Measurements from ENCODE around the gene ARPP21. TPM values are rescaled to one million over a fixed set of nuclear protein-coding genes. Genes with fewer than 3 reads are reported as not detected.

The ARPP21 gene
- total RNA-seq, 4 donors from 2014 or later: under 0.01 to 0.33 (median 0.13) TPM; not detected in 1

DNA sequence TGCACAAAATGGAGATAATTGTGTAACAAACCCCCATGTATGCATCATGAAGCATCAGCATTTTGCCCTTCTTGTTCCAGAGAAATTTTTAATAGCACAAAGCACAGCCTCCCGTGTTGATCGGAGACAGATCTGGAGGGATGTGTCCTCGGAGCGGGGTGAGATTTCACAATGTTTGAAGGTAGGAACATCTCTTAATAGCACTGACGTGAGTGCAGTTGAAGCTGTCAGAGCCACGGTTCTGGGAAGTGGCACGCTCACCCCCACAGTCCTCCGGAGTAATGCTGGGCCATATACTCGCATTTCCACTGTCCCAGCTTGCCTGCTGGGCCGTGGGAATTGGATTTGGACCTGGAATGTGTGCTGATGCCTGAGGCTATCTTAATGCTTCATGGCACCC lies 24.1 kb downstream of the ARPP21 start:
- H3K4me1 ChIP-seq: peaks cover 6 to 16% (median 10%) of the 10 kb centered on the region in 4 donors
- no peaks in the 10 kb centered on the region for H3K27me3 ChIP-seq
- H3K27ac ChIP-seq (replicated peaks in 1 of 4): no peak overlapping the region
- 66% methylated on average over 10 of the region's 10 CpGs for WGBS
- no peak for DNase-seq (ENCODE audit: extremely low spot score)
- no peaks in the 10 kb centered on the region for H3K9me3 ChIP-seq
- TF ChIP-seq POLR2AphosphoS5 (IDR thresholded peaks at IDR 0.05): peak in 1 of 2 donors; percentile 25
- no peak for TF ChIP-seq EP300 (IDR thresholded peaks at IDR 0.05)
- no peaks in the 10 kb centered on the region for H3K36me3 ChIP-seq
- H3K4me3 ChIP-seq: no peak overlapping the region
- intact Hi-C loops (cut with DNase I): no loop called here

DNA sequence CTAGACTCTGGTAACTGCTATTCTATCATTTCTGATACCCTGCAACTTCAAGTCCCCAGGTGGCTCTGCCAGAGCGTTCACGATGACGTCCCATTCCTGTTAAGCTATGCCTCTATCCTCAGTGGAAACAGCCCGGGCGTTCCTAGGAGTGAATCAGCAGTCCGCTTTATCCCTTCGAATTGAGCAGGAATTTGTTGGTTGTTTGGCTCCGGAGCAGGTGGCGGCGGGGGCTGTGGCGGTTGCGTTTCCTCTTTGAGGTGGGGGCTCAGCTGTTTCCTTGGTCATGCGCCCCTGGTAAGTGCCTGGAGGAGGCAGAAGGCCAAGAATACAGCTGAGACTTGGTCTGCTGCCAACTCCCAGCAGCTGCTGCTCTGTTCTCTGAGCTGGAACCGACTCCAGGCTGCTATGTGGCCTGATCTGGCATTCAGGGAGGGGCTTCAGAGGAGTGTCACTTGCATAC lies 25.2 kb downstream of the ARPP21 start:
- no peaks in the 10 kb centered on the region for H3K27me3 ChIP-seq

DNA sequence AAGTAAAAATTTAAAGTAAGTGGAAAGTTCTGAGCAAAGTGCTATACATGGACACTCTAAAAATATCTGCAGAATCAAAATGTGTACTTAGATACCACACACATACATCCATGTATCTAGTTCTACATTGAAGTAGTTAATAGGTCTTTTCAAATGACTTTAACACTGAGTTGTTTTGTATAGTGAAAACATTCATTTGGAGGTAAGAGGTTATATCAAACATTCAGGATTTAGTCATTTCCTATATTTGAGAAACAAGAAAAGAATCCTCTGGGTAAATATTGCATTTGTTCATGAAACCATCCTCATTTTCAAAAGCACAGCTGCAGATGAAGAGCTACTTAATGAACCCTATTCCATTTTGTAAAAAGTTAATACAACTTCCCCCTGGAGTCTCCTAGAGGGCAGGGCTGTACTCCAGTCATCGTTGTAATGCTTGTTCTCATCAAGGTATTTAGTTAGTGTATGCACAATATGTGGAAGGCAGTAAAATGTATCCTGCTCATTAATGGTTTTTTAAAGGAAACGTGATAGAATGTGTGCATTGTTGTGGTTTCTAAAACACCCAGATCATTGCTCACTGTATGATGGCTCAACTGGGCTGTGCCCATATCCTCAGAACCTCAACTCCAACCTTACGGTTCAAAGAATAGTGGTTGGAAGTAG lies 26.2 kb downstream of the ARPP21 start:
- DNase-seq (ENCODE audit: extremely low spot score): no peak
- intact Hi-C loops (cut with DNase I): no loop called here
- no peak overlapping the region for H3K27ac ChIP-seq (replicated peaks in 1 of 4)
- H3K9me3 ChIP-seq: no peaks in the 10 kb centered on the region
- TF ChIP-seq, protein P1, sequence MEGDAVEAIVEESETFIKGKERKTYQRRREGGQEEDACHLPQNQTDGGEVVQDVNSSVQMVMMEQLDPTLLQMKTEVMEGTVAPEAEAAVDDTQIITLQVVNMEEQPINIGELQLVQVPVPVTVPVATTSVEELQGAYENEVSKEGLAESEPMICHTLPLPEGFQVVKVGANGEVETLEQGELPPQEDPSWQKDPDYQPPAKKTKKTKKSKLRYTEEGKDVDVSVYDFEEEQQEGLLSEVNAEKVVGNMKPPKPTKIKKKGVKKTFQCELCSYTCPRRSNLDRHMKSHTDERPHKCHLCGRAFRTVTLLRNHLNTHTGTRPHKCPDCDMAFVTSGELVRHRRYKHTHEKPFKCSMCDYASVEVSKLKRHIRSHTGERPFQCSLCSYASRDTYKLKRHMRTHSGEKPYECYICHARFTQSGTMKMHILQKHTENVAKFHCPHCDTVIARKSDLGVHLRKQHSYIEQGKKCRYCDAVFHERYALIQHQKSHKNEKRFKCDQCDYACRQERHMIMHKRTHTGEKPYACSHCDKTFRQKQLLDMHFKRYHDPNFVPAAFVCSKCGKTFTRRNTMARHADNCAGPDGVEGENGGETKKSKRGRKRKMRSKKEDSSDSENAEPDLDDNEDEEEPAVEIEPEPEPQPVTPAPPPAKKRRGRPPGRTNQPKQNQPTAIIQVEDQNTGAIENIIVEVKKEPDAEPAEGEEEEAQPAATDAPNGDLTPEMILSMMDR (IDR thresholded peaks at IDR 0.05): no peak
- no peak for TF ChIP-seq POLR2AphosphoS5 (IDR thresholded peaks at IDR 0.05)
- TF ChIP-seq POLR2A (IDR thresholded peaks at IDR 0.05; ENCODE audit: low read depth): no peak
- TF ChIP-seq EP300 (IDR thresholded peaks at IDR 0.05): no peak
- no peaks in the 10 kb centered on the region for H3K36me3 ChIP-seq
- no peaks in the 10 kb centered on the region for H3K27me3 ChIP-seq
- H3K4me1 ChIP-seq: peaks cover 6 to 16% (median 10%) of the 10 kb centered on the region in 4 donors
- no peak overlapping the region for H3K4me3 ChIP-seq
- 54% methylated on average over 3 of the region's 3 CpGs for whole genome bisulfite sequencing

More for the DNA sequence above, 25.2 kb downstream of the ARPP21 start:
- Histone ChIP-seq H3K27ac (replicated peaks in 1 of 4) (no peak overlapping the region), H3K4me3 (peak overlapping the region; percentile 22 to 43 (median 30)), H3K4me1 (peaks cover 6 to 16% (median 10%) of the 10 kb centered on the region in 4 donors), H3K36me3 (no peaks in the 10 kb centered on the region), H3K9me3 (no peaks in the 10 kb centered on the region)
- TF ChIP-seq, protein P1 (IDR thresholded peaks at IDR 0.05): no peak
- intact Hi-C loops (cut with DNase I): no loop called here
- WGBS: 8% methylated on average over 8 of the region's 14 CpGs
- DNase-seq (ENCODE audit: extremely low spot score): no peak

DNA sequence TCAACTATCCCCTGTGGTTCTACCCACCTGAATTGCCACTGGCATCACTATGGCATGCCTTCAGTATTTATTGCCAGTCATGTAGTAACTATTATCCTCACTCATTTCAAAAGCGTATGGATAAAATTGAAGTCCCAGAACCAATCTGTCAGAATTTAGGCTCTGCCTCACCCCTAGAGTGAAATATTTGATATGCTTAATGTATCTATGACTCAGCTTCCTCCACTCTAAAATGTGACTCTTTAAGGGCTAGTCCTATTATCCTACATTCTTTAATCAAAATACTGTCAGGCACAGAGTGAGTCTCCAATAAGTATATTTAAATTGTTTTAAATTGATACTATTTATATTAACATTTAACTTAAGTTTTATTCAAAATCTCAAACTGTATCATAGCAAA lies 27.6 kb downstream of the ARPP21 start:
- H3K4me1 ChIP-seq: peaks cover 6 to 16% (median 10%) of the 10 kb centered on the region in 4 donors
- no peak for TF ChIP-seq POLR2AphosphoS5 (IDR thresholded peaks at IDR 0.05)
- TF ChIP-seq POLR2A (IDR thresholded peaks at IDR 0.05; ENCODE audit: low read depth): no peak
- TF ChIP-seq, protein P1 (IDR thresholded peaks at IDR 0.05): no peak
- TF ChIP-seq EP300 (IDR thresholded peaks at IDR 0.05): no peak
- no peaks in the 10 kb centered on the region for H3K27me3 ChIP-seq
- H3K36me3 ChIP-seq: no peaks in the 10 kb centered on the region
- H3K9me3 ChIP-seq: no peaks in the 10 kb centered on the region
- H3K27ac ChIP-seq (replicated peaks in 1 of 4): no peak overlapping the region
- no peak overlapping the region for H3K4me3 ChIP-seq
- intact Hi-C loops (cut with DNase I): no loop called here
- DNase-seq (ENCODE audit: extremely low spot score): no peak
- WGBS: 90% methylated on average over 1 of the region's 1 CpG

DNA sequence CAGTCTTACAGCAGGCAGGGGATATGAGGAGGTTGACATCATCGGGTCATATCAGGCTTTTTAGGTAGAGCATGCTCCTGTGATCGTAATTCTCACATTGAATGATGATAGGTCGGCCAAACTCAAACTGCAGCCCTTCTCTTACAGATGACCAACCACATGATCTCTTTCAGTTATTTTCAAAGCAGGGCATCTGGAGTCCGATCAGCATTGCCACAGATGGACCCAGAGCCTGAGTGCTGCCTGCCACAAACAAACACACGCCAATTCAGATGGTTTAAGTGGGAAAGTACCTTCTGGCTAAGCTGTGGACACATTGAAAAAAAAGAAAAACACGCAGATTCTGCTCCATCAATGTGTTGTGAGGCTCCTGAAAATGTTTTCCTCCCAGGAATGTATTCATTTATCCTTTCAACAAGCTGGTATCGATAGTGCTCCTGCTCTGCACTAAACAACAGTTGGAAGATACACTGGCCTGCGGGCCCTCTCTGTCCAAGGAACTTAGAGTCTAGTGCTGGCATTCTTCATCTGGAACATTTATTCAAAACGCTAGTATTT lies 31.2 kb downstream of the ARPP21 start:
- H3K27me3 ChIP-seq: no peaks in the 10 kb centered on the region
- no peak for DNase-seq (ENCODE audit: extremely low spot score)
- H3K36me3 ChIP-seq: no peaks in the 10 kb centered on the region
- intact Hi-C loops (cut with DNase I): no loop called here
- no peaks in the 10 kb centered on the region for H3K9me3 ChIP-seq
- no peaks in the 10 kb centered on the region for H3K4me1 ChIP-seq
- no peak overlapping the region for H3K4me3 ChIP-seq
- TF ChIP-seq, protein P1 (IDR thresholded peaks at IDR 0.05): no peak
- no peak for TF ChIP-seq POLR2AphosphoS5 (IDR thresholded peaks at IDR 0.05)
- TF ChIP-seq POLR2A (IDR thresholded peaks at IDR 0.05; ENCODE audit: low read depth): no peak
- TF ChIP-seq EP300 (IDR thresholded peaks at IDR 0.05): no peak
- WGBS: 78% methylated on average over 9 of the region's 9 CpGs
- no peak overlapping the region for H3K27ac ChIP-seq (replicated peaks in 1 of 4)
